HG03439 (cell line): ENCODE results near the gene PZP.
"Not testable (repeated sequence)": the region's sequence is repeated elsewhere in the genome, so short reads cannot be mapped to it uniquely, and the experiment has no call there.

Experiments
- ATAC-seq: cut with Tn5 transposase; IDR thresholded peaks from one replicate; pipeline ENCODE4 v1.9.1; 2021; ENCODE audit warnings: mild to moderate bottlenecking, moderate library complexity; ENCODE audit not compliant: unreplicated experiment

The PZP gene

DNA sequence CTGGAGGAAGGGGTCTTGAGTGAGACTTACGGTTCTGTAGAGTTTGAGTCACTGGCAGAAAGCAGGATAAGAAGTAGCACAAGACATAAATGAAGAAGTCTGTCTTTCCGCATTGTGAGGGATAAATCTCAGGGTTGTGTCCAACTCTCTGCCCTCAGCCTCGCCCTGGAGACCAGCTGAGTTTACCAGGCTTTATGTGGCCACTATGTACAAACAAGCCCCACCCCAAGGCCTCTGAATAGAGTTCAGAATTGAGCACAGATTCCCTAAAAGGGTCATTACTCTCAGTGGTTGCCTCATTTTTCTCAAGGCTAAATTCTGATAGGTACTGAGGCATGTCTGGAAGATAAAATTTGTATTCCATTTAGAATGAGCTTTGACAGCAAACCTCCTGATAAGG is at the start of gene PZP:
TSS of gene PZP (minus strand) at position 167 of the 400 bp plus-strand sequence. CDS start at position 113, 54 bp downstream.
- no peak for ATAC-seq

DNA sequence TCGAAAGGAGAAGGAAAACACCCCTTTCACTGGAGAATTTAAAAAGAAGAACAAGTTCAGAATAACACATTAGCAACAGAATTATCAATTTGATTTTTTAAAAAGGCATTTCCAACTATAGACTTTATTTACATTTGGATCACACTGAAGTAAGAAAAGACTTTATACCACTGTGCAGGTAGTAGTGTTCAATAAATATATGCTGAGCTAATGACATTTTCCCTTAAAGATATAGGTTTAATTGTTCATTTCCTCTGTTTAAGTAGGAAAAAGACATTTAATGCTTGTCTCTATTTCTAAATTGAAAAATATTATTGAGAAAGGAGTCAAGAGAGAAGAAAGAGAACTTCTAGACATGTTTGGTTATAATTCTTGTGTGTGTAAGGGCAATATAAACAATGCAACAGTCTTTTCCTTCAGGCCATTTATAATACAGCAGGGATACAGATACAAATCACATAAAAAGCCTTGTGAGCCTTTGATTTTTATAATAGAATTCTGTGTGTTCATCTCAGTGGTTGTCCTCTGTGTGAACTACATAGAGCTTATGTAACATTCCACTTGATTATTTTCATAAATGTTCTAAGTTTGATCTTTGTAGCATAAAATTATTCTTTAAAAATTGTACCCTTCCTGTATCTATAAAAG is 48.7 kb upstream of the PZP start:
- ATAC-seq = no peak

DNA sequence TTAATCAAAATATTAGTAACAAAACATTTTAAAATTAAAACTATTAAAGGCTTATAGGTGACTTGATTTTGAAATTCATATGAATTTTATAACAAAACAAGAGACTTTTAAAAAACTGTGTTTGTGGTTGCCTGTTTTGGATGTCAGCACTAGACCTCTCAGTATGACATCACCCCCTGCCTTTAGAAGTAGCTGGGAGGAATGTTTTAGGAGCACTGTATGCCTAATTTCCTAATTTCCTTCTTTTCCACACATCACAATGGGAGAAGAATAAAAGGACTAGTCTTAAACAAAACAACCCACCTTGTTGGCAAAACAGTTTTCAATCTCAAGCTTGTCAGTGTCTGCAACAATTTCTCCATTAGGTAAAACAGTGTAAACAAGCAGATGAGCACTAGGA is 48.1 kb upstream of the PZP start:
- no peak for ATAC-seq

DNA sequence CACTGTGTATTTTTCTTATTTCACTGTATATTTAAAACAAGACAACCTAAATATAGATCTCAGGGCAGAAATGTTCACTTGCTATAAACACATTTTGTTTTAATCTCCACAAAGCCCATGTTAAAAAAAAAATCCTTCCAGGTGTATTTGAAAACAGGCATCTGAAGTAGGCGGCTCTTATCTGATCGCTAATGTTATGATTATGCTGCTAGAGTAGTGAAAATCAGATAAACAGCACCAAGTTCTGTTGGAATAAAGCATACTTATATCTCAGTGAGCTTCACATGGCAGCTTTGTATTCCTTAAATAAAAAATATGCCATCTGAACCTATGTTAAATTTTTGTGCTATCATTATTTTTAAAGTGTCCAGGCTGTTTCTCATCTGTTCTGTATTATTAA is 47.6 kb upstream of the PZP start:
- ATAC-seq = no peak

DNA sequence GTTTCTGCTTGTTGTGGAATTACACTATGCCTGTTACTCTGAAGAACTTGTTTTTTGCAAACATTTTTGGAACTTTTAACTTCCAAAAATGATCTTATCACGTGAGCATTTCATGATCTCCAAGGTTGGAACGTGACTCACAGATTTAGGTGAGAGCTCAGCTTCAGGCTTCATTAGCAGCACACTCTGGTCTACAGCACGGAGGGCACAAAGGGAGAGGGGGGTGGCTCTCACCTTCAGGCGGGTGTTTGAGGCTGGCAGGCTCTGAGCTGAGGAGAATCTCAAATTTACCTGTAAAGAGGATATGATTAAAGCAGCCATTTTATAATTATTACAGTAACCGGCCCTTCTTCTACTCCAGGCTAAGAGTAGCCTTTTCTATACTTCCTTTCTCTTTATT is 45.3 kb upstream of the PZP start:
- ATAC-seq = no peak

DNA sequence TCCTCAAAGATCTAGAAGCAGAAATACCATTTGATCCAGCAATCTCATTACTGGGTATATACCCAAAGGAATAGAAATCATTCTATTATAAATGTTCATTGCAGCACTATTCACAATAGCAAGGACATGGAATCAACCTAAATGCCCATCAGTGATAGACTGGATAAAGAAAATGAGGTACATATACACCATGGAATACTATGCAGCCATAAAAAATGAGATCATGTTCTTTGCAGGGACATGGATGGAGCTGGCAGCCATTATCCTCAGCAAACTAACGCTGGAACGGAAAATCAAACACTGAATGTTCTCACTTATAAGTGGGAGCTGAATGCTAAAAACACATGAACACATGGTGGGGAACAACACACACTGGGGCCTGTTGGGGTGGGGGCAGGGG is 44.6 kb upstream of the PZP start:
- ATAC-seq = not testable (repeated sequence)

DNA sequence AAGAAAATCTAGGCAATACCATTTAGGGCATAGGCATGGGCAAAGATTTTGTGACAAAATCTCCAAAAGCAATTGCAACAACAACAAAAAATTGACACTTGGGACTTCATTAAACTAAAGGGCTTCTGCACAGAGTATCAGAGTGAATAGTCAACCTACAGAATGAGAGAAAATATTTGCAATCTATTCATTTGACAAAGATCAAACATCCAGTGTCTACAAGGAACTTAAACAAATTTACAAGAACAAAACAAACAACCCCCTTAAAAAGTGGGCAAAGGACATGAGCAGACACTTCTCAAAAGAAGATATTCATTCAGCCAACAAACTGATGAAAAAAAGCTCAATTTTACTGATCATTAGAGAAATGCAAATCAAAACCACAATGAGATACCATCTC is 44.1 kb upstream of the PZP start:
- no peak for ATAC-seq

DNA sequence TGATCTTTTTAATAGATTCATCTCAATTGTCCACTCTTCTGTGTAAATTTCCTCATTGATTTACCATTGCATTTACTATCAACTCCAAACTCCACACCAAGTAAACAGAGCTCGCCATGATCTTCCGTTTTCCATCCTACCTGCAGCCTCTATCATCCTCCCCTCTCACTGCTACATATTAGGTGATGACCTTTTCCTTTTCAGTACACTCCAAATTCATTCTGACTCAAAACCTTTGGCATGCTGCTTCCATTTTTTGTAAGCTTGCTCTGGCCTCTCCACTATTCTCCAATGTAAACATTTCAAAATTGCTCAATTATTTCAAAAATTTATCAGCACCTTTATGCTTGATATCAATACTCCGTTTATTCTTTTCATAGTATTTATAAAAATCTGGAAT is 40.2 kb upstream of the PZP start:
- no peak for ATAC-seq

DNA sequence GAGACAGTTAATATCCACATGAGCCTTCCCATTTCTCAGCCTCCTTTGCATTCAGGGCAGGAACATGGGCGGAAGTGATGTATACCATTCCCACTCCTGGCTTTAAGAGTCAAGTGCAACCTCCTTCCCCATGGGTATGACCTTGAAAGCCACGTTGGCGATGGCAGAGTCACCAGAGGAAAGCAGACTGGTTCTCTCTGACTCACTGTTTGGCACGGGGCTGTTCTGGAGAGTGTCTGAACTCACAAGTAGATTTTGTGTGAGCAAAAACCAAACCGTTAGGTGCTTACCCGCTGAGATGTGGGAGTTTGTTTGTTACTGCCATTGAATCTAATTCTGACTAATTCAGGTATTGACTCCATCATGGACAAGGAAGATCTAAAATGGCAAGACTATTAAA is 36.7 kb upstream of the PZP start:
- ATAC-seq = peak; percentile 77

DNA sequence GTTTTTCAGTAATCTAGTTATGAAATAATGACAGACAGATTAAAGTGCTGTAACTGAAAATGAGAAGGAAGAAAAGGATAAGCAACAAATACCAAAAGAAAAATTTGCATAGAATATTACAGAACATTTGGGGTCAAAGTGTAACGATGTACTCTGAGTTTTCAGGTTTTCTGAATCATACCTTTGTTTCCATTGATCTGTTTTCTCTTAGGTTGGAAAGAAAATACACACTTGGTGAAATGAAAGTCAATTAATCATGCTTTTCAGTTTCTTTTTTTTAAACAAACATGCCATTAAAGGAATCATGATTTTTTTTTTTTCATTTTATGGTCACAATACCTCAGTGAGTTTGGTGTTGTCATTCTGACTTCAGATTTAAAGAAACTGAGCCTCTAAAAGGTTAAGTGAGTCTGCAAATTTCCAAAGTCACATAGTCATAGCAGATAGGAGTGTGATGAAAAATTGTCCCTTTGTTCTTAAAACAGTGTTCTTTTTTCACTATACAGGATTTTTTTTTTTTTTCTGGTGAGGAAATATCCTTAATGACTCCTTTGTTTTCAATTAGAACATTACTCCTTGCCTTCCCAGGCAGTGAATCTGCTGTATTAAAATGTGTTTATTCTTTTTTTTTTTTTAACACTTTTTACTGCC is 35.9 kb upstream of the PZP start:
- no peak for ATAC-seq

DNA sequence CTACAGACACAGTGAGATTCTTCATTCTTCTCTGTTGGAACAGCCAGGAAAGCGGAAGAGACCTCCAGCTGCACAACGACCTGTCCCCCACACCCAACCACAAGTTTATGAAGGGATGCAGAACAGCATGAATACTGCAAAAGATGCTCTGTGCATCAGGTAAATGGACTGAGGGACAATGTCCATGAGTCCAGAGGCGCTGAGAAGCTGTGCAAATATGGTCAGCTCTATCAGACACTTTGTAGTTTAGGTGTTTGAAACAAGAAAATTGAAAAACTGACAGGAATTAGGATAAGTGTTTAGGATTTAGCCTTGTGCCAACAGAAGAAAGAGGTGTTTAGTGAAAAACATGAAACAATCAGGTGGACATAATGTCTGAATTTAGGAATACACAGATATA is 33.1 kb upstream of the PZP start:
- ATAC-seq = no peak

DNA sequence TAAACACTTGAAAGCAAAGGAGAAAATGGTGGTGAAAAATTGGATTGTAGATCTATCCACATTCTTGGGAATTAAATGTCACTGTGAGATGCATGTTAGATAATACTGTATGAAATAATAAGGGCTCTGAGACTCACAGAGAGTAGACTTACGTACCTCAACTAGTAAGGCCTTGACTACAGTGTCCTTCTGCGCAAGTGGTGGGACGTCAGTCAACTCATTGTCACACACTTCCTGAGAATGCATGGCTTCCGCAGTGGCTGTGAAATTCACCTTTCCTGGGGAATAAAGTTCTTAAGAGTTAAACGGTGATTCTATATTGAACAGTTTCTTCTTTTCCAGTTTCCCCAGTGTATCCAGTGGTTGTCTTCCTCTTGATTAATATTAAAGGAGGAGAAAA is 32.6 kb upstream of the PZP start:
- ATAC-seq = no peak

DNA sequence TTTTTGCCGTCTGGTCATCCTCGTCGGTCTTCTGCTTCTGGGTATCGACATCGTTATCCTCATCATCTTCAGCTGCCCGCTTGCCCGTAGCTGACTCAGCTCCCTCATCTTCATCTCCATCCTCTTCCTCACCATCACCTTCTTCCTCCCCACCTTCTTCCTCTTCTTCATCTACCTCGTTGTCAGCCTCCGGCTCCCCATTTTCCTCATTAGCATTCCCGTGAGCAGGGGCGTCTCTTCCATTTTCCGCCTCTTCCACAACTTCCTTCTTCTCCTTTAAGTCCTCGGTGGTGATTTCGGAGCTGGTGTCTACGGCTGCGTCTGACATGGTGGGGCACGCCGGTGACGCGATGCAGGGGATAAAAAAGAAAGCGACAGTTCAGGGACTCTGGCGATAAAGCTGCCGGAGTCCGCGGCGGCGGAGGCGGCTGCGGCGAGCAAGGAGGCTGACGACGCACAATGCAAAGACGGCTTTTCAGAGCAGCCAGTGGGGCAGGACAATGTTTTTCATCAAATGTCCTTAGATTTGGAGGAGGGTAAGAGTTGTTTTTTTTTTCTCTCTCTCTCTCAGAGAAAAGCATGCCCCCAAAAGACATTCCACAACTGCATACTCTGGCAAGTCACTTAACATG is 31.9 kb upstream of the PZP start:
- not testable (repeated sequence) for ATAC-seq

DNA sequence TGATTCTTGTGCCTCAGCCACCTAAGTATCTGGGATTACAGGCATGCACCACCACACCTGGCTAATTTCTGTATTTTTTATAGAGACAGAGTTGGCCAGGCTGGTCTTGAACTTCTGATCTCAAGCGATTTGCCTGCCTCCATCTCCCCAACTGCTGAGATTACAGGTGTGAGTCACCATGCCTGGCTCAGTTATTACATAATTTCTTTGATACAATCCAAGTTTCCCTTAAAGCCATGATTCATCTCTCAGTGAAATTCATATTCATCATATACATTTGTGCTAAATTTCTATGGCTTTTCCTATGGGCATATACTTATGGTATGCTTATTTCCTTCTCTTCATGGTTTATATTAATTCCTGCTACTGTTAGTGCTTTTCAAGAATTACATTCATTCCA is 29.1 kb upstream of the PZP start:
- ATAC-seq = no peak

DNA sequence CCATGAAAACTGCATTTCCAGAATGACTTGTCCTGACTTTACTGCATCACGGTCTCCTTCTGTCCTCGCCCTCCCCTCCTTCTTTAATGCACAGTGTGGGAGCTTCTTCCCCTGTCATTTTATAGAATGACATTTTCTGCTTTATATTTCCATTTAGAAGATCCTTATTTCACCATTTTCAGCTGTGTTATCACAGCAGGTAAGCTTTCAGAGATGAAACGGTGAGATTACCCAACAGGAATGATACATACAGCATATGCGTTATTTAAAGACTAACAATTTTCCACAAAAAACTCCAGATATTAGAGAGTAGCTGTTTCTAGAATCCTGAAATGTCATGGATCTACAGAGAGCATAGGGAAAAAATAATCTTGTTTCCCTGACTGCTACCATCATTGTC is 27.3 kb upstream of the PZP start:
- ATAC-seq = no peak

DNA sequence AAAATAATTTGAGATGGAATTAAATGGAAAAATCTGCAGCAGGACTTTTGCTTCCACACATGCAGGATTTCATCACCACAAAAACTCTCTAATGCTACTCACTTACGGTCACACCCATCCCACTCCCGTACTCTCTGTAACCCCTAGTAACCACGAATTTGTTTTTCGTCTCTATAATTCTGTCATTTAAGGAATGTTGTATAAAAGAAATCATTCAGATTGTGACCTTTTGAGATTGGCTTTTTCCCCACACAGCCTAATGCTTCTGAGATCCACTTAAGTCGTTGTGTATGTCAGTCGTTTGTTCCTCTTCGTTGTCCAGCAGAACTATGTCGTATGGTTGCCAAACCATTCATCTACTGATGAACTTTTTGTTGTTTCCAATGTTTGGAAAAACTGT is 19.8 kb upstream of the PZP start:
- no peak for ATAC-seq

DNA sequence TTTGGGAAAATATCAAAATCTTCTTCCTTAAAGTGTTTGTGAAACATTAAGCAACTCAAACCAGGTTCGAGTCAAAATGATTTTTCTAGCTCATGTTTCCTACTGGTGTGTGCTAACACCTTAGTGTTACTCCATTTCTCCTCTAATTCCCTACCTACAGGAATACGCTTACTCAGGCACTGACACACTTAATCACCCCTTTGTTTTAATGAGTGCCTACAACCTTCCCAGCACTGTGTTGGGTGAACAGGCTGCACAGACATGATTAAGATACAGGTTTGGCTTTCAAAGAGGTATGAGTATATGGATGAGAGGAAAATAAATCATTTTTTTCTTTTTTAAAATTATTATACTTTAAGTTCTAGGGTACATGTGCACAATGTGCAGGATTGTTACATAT is 15.6 kb upstream of the PZP start:
- ATAC-seq = no peak

DNA sequence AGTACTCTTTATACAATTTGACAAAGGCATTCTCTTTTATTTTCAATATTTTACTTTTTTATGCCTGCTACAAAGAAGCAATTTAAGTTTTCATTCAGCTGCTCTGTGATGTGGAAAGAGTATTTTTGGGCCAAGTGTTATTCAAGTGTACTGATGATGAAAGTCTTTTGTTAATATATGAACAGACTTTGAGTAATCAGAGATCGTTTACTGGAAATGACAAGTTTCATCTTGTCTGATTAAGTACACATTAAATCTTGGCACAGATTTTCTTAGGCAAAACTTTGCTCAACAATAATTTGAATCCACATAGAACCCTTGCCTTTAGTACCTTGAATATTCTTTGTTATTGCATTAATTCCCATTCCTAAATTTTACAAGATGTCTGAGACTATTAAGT is 13.3 kb upstream of the PZP start:
- ATAC-seq = no peak

DNA sequence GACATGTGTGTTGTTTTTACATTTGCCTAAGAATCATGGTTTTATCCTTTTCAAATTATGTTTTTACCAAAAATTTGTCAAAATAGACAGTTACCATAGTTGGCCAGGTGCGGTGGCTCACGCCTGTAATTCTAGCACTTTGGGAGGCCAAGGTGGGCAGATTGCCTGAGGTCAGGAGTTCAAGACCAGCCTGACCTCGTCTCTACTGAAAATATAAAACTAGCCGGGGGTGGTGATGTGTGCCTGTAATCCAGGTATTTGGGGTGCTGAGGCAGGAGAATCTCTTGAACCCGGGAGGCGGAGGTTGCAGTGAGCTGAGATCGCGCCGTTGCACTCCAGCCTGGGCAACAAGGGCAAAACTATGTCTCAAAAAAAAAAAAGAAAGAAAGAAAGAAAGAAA is 12.8 kb upstream of the PZP start:
- ATAC-seq = not testable (repeated sequence)

DNA sequence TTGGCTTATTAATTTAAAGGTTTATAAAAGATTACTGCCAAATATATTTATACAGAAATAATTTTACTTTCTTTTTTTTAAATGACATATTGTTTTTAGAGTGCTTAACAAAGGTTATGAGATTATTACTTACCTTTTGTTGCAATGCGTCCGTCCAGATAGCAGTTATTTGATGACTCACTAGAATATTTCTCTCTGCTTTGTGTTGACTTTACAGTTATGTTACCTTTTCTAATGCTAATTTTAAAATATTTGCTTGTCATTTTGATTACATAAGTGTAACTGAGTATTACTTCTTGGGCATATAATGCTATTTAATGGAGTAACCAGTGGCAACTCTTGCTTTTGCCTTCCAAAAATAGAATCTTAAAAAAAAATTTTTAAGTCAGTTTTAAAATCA is 6.3 kb upstream of the PZP start:
- no peak for ATAC-seq

DNA sequence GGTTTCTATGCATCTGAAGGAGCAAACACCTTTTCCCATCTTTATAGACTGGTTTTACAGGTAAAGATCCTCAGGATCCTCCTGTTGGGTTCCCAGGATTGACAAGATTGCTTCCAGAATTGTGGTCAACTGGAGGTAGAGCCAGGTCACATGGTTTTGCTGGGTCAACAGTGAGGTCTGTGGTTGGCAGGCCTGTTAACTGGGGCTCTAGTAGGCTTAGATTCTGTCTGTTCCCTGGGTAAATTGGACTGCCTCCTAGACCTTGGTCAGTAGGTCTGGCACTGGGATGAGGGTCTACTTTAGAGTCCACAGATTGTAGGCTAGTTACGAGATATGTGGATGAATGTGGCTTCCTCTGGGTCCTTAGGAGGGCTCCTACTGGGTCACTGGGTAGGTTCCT is 3.5 kb upstream of the PZP start:
- no peak for ATAC-seq

DNA sequence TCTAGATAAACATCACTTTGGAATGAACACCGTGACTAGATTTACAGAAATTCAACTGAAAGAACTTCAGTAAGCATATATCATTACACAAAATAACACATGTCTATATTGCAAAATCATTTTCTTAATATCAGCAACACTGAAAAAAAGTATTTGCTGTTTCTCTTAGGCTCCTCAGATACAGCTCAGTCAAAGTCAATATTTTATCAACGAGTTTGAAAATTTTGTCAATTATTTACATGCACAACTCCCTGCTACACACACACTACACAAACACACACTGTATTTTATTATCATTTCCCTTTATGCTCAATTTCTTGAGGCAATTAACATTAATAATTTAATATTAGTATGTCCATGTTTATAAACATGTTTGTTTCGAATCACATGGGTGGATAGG is 3.8 kb downstream of the PZP start:
- ATAC-seq = no peak

DNA sequence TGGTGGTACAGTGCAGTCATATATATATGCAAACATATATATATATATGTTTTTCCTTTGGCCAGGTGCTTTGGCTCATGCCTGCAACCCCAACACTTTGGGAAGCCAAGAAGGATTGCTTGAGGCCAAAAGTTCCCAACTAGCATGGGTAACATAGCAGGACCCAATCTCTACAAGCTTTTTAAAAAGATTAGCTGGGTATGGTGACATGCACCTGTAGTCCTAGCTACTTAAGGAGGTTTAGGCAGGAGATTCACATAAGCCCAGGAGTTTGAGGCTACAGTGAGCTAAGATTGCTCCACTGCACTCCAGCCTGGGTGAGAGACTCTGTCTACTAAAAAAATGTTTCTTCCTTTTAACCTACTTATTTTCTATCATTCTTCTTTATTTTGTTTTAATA is 10.2 kb downstream of the PZP start:
- ATAC-seq = no peak
